Inferior parietal cortex (tissue), 1 donor: ENCODE measurements around the gene MACROD2.
"Not testable (repeated sequence)": the region's sequence is repeated elsewhere in the genome, so short reads cannot be mapped to it uniquely, and the experiment has no call there.

ENCODE experiments used
- DNase-seq: peaks from one replicate; pipeline ENCODE4 v3.0.0-alpha.2; 2016; ENCODE audit errors: extremely low spot score

Gene MACROD2

DNA sequence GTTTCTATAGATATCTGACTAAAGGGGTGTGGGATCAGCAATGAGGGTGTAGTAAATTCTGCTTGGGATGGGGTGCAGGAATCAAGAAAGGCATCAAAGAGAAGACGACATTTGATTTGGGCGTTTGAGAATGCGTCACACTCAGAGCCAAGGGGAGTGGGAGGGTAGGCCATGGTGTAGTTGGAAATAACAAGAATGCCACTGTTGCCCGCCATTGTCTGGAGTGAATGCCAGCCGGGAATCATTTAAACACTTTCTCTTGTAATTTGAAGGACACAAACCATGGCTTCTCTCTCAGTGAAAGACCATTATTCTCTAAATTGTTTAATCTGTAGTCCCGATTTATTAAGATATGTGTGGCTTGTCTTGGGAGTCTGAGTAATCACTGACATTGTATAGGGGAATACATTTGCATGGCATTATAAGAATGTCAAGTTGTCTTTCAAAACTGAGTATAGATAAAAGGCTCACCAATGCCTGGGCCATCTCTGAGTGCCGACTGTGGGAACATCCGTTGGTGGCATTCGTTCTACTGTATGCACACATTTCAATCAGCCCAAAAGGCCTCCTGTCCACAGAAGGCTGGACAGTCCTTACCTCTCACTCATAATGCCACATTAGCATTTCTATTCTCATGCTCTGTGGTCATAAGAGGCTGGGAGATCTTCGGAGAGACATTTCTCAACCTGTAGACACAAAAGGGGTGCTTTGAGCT is 1800.1 kb downstream of the MACROD2 start:
- DNase-seq: no peak

GRCh38 chr20:15799871-15800270 is 1804.6 kb downstream of the MACROD2 start:
- no peak for DNase-seq

DNA sequence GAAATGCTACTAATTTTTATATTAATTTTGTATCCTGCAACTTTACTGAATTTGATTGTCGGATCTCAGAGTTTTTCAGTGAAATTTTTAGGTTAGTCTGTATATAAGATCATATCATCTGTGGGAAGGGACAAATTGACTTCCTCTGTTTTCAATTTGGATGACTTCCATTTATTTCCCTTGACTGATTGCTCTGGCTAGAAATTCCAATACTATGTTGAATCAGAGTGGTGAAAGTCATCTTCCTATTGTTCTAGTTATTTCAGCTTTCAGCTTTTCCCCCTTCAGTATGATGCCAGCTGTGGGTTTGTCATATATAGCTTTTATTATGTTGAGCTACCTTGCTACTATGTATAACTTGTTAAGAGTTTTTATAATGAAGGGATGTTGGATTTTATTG is 1806.7 kb downstream of the MACROD2 start:
- no peak for DNase-seq

DNA sequence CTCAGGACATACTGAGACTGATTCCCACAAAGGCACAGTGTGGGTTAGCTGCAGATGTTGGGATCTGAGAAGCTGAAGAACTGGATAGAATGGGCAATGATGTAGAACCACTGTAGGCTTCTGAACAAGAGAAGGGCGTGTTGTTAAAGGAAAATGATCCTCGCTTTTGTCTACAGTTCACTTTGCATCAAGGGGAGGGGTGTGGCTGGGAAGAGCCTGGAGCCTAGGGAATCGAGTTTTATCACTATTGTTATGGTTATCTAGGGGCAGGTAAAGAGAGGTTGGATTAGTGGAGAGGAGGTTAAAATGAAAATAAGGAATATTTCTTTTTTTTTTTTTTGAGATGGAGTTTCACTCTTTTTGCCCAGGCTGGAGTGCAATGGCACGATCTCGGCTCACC is 1809.8 kb downstream of the MACROD2 start:
- no peak for DNase-seq

DNA sequence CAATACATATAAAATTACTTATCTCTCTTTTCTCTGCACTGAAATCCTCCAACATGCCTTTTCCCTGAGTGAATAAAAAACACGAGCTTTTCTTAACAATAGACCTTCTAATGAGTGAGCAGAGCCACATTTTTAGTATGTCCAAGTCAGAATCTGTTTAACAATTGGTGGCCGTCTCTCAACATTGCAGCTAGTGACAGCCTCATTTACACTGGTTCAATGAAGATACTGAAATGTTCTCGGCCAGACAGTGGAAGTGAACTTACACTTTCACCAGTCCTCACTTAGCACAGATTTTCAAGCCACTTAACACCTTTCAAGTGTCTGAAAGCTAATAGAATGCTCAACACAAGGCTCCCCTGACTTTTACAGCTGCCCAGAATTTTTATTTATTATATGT is 1810.8 kb downstream of the MACROD2 start:
- no peak for DNase-seq

GRCh38 chr20:15807271-15807670 is 1812.0 kb downstream of the MACROD2 start:
- DNase-seq: no peak

- DNase-seq: not testable (repeated sequence)
Measured at GRCh38 chr20:15807771-15808170, 1812.5 kb downstream of the MACROD2 start.

DNA sequence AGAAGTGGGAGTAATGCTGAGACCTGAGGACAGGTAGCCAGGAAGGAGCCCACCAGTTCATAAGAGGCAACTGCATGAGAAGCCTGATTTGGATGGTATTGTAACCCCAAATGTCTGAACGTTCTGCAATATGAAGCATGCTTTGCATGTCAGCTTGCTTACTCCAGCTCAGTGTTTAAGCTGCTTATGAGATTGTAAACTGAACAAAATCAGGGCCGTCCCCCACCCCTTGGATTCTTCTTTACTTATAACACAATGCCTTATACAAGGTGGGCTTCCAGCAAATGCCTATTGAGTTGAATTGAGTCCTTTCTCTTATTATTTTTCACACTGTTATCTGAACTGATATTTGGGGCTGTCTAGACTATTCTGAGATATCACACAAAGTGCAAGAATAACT is 1816.6 kb downstream of the MACROD2 start:
- DNase-seq: no peak

- no peak for DNase-seq
Measured at GRCh38 chr20:15812696-15813095, 1817.4 kb downstream of the MACROD2 start.

GRCh38 chr20:15814360-15814759 is 1819.0 kb downstream of the MACROD2 start:
- DNase-seq: no peak

GRCh38 chr20:15814911-15815310 is 1819.6 kb downstream of the MACROD2 start:
- DNase-seq: no peak

GRCh38 chr20:15817351-15817750 is 1822.0 kb downstream of the MACROD2 start:
- no peak for DNase-seq

DNA sequence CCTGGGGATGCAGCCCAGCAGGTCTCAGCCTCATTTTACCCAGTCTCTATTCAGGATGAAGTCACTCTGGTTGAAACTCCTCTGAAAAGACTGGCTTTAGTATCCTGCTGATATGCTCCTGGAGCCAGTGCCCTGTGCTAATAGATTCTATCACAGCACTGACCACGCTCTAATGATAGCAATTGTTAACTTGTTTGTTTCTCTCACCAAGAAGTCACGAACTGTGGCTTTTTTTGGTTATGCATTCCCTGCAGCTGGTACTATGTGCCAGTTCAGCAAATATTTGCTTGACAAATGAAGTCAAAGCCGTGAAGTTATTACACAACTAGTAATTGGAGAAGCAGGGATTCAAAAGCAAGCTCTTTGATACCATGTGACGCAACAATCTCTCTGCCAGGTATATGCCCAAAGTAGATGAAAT is 1823.3 kb downstream of the MACROD2 start:
- DNase-seq: no peak

- no peak for DNase-seq
Measured at GRCh38 chr20:15823718-15824117, 1828.4 kb downstream of the MACROD2 start.

GRCh38 chr20:15827628-15828027 is 1832.3 kb downstream of the MACROD2 start:
- DNase-seq: no peak

GRCh38 chr20:15831201-15831600 is 1835.9 kb downstream of the MACROD2 start:
- DNase-seq: no peak

DNA sequence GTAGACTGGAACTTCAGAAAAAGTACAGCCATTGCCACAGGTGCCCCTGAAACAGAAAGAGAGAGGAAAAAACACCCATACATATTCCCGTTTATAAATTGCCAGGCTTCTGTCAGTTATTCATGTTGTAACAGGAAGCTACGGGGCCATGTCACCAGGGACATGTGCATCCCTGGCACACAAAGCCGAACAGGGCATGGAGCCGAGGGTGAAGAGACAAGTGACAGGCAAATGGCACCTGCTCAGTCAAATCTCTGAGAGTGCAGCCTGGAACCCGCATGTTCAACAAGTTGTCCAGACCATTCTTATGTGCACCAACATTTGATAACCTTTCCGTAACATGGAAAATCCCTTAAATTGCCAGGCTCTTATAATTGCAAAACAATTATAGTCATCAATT is 1837.2 kb downstream of the MACROD2 start:
- DNase-seq: no peak

DNA sequence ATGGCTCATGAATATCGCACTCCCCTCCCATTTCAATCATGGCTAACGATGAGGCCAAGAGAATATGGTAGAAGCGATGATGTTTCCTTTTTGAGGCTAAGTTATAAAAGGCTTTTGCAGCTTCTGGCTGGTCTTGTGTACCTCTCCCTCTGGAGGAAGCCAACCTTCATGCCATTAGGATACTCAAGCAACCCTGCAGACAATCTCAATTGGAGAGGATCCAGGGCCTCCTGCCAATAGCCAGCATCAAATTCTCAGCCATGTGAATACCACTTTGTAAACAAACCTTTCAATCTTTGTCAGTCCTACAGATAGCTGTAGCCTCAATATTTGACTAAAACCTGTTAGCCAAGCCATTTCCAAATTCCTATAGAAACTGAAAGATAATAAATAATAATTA is 1839.5 kb downstream of the MACROD2 start:
- no peak for DNase-seq

DNA sequence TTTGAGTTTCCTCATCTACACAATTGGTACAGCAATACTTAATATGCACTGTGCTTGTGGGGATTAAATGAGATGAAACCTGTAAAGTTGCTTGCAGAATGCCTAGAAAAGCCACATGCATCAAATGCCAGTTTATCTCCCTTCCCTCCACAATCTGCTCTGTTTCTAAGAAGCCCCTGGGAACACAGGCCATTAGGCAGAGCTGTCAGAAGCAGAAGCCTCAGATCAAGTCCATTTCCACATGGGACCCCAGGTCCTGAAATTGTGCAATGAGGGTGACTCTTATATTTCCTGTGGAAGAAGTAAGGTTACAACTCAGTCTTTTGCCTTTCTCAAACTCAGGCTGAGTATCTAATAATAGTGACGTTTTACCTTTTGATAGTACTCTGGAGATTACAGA is 1840.5 kb downstream of the MACROD2 start:
- DNase-seq: no peak

GRCh38 chr20:15836634-15837033 is 1841.3 kb downstream of the MACROD2 start:
- no peak for DNase-seq

DNA sequence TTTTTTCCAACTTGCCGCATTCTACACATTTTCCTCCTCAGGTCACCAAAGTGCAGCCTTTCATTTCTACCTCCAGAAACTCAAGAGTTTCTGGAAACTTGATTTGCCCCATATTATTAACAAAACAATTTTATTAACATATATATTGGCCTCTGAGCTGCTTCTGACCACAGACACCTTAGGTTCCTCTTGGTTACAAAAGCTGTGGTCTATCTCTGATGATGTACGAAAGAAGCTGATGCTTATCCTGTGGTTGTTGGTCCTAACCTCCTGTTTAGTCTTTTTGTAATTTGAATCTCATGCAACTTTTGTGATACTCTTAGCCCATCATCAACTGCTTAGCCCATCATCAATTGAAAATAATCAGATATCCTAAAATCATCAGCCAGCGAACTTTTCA is 1842.2 kb downstream of the MACROD2 start:
- DNase-seq: no peak

GRCh38 chr20:15838466-15838865 is 1843.2 kb downstream of the MACROD2 start:
- no peak for DNase-seq

GRCh38 chr20:15840636-15841301 is 1845.5 kb downstream of the MACROD2 start:
- no peak for DNase-seq

DNA sequence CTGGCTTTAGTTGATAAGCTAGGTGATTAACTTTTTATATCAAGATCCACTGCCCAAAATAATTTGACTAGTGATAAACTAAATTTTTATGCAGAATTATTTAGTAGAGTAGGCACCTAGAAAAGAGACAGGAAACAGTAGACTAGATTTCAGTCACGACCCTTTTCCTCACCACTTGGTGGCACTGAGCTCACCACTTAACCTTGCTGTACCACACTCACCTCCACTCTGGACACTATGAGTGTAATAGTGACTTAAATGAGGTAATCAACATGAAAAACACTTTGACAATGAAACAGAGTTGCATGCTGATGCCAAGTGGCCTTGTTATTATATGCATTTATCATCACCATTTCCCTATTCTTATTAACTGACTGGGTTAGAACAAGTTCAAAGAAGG is 1847.6 kb downstream of the MACROD2 start:
- DNase-seq: no peak
